Nephron (organoid): ENCODE measurements around the gene MRTFA.

Experiments used
- H3K27ac Mint-ChIP-seq, 3 experiments: 2 replicates each; pipeline ENCODE4 v1.8.0; 2020; ENCODE audit warnings: mixed read lengths in 3 of 3, mild to moderate bottlenecking in 2 of 3, moderate library complexity in 1 of 3
- H3K27me3 Mint-ChIP-seq: 2 replicates; pipeline ENCODE4 v1.8.0; 2021; ENCODE audit warnings: low read depth, mild to moderate bottlenecking, moderate library complexity, mixed read lengths
- H3K36me3 Mint-ChIP-seq: 2 replicates; pipeline ENCODE4 v1.8.0; 2020; ENCODE audit warnings: low read depth, mixed read lengths
- H3K4me1 Mint-ChIP-seq: 2 replicates; pipeline ENCODE4 v1.8.0; 2020; ENCODE audit warnings: mixed read lengths
- H3K4me3 Mint-ChIP-seq, 3 experiments: 2 replicates each; pipeline ENCODE4 v1.8.0; 2020; ENCODE audit warnings: mild to moderate bottlenecking in 3 of 3, mixed read lengths in 3 of 3, moderate library complexity in 2 of 3
- H3K9me3 Mint-ChIP-seq: 2 replicates; pipeline ENCODE4 v1.8.0; 2020; ENCODE audit warnings: mixed read lengths
- TF ChIP-seq, protein P1 (sequence below), 3 experiments: fragments of 200-600 bp; sonication (generic); IDR thresholded peaks; one replicate each; pipeline ENCODE4 v1.5.0; 2021; ENCODE audit warnings: antibody characterized with exemption in 3 of 3; ENCODE audit not compliant: unreplicated experiment in 3 of 3

The MRTFA gene

DNA sequence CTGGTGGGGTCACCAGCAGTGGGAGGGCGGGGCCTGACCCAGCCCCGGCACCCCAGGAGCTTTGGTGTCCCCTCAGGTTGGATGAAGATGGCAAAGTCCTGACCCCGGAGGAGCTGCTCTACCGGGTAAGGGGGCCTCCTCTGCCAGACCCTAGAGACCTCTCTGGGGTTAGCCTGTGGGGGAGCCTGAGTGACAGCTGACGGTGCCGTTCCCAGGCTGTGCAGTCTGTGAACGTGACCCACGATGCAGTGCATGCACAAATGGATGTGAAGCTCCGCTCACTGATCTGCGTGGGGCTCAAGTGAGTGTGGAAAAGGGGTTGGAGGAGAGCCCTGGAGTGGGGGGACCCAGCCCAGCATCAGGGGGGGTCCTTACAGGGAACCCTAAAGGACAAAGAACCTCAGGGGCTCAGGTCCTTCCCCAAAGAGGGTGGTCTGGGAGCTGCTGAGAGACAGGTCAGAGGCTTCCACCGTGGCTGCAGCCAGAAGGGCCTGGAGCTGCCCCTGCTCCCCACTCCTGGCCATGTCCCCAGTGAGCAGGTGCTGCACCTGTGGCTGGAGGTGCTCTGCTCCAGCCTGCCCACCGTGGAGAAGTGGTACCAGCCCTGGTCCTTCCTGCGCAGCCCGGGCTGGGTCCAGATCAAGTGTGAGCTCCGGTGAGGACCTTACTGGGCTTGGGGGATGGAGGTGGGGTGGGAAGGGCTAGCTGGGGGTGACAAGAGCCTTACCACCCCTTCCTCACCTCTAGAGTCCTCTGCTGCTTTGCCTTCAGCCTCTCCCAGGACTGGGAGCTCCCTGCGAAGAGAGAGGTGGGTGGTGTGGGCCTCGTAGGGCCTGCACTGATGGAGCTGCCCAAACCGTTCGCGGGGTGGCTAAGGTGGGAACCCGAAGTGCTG lies 227.6 kb downstream of the MRTFA start:
- Mint-ChIP-seq H3K36me3 (peaks cover 27% of the 10 kb centered on the region), H3K4me3 (no peak overlapping the region), H3K27ac (no peak overlapping the region), H3K27me3 (no peaks in the 10 kb centered on the region), H3K4me1 (peaks cover 8% of the 10 kb centered on the region), H3K9me3 (no peaks in the 10 kb centered on the region)
- TF ChIP-seq, protein P1, sequence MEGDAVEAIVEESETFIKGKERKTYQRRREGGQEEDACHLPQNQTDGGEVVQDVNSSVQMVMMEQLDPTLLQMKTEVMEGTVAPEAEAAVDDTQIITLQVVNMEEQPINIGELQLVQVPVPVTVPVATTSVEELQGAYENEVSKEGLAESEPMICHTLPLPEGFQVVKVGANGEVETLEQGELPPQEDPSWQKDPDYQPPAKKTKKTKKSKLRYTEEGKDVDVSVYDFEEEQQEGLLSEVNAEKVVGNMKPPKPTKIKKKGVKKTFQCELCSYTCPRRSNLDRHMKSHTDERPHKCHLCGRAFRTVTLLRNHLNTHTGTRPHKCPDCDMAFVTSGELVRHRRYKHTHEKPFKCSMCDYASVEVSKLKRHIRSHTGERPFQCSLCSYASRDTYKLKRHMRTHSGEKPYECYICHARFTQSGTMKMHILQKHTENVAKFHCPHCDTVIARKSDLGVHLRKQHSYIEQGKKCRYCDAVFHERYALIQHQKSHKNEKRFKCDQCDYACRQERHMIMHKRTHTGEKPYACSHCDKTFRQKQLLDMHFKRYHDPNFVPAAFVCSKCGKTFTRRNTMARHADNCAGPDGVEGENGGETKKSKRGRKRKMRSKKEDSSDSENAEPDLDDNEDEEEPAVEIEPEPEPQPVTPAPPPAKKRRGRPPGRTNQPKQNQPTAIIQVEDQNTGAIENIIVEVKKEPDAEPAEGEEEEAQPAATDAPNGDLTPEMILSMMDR (IDR thresholded peaks at IDR 0.05; ENCODE audit: unreplicated experiment in 3 of 3), result no peak

DNA sequence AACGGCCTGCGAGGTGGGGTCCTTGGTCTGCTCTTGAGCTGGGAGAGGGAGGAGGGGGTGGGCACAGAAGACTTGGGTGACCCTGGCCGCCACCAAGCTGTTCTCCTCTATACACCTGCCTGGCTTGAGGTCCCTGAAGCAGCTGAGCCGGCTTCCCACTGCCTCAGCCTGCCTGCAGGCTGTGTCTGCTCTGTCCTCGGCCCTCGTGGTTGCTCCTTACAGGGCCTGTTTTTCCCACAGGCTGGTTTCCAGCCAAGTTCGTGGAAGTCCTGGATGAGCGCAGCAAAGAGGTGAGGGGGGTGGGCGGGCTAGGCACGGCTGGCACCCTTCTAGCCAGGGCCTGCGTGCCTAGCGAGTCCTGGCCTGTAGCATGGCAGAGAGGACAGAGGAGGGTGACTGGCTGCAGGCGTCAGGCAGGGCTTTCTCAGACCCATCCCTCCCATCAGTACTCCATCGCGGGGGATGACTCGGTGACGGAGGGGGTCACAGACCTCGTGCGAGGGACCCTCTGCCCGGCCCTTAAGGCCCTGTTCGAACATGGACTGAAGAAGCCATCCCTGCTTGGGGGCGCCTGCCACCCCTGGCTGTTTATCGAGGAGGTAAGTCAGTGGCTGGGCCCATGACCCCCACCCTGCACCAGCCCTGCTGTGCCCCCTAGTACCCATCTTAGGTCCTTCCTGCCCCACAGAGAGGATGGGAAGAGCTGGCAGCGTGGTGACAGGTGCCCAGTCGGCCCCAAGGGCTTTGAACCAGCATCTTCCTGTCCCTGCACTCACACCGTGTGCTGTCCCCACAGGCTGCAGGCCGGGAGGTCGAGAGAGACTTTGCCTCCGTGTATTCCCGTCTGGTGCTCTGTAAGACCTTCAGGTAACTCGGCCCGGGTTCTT lies 228.4 kb downstream of the MRTFA start:
- Mint-ChIP-seq H3K27me3 (peaks cover 3% of the 10 kb centered on the region), H3K9me3 (no peaks in the 10 kb centered on the region), H3K4me1 (peaks cover 14% of the 10 kb centered on the region), H3K27ac (no peak overlapping the region), H3K36me3 (peaks cover 33% of the 10 kb centered on the region), H3K4me3 (no peak overlapping the region)
- TF ChIP-seq, protein P1 (IDR thresholded peaks at IDR 0.05; ENCODE audit: unreplicated experiment in 3 of 3), result no peak

DNA sequence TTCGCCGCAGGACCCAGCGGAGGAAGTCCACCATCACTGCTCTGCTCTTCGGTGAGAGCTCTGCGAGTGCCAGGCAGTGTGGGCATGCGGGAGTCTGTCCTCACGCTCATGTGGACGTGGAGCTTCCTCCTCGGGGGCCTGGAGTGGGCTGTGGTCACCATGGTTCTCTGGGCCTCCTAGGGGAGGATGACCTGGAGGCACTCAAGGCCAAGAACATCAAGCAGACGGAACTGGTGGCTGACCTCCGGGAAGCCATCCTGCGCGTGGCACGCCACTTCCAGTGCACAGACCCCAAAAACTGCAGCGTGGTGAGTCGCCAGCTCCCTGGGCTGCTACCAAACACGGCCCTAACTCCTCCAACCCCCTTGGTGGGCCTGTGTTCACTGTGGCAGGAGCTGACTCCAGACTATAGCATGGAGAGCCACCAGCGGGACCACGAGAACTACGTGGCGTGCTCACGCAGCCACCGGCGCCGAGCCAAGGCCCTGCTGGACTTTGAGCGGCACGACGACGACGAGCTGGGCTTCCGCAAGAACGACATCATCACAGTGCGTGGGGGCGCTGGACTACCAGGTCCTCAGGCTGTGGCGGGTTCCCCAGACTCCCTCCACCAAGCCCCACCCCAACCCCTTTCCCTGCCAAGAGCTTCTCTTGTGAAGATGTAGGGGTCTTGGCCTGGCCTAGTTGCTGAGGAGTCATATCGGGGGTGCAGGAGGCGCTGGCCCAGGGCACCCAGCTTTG lies 229.3 kb downstream of the MRTFA start:
- TF ChIP-seq, protein P1 (IDR thresholded peaks at IDR 0.05; ENCODE audit: unreplicated experiment in 3 of 3), result no peak

DNA sequence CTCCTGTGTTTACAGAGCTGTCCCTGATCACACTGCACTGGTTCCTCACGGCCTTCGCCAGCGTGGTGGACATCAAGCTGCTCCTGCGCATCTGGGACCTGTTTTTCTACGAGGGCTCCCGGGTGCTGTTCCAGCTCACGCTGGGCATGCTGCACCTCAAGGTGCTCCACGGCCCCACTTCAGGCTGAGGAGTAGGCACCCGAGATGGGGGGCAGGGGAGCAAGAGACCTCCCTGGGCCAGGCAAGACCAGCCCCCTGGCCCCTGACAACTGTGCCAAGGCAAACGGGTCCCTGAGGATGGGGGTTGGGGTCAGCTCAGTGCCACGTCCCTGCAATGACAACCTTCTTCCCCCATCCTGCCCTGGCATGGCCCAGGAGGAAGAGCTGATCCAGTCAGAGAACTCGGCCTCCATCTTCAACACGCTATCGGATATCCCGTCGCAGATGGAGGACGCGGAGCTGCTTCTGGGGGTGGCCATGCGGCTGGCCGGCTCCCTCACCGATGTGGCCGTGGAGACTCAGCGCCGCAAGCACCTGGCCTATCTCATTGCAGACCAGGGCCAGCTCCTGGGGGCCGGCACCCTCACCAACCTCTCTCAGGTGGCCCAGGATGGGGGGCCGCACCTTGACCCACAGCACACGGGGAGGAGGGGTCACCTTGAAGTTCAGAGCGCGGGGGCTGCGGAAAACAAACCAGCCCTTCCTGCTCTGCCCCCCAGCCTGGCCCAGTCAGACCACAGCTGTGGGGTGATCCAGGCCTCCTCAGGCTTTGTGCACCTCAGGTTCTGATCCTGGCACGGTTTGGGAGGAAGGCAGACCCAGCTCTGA lies 230.2 kb downstream of the MRTFA start:
- peaks cover 33% of the 10 kb centered on the region for H3K36me3 Mint-ChIP-seq
- H3K9me3 Mint-ChIP-seq, result no peaks in the 10 kb centered on the region
- TF ChIP-seq, protein P1 (IDR thresholded peaks at IDR 0.05; ENCODE audit: unreplicated experiment in 3 of 3), result no peak
- no peak overlapping the region for H3K27ac Mint-ChIP-seq
- no peak overlapping the region for H3K4me3 Mint-ChIP-seq
- peaks cover 3% of the 10 kb centered on the region for H3K27me3 Mint-ChIP-seq
- peaks cover 12% of the 10 kb centered on the region for H3K4me1 Mint-ChIP-seq

More for the DNA sequence above, 229.3 kb downstream of the MRTFA start:
- H3K36me3 Mint-ChIP-seq, result peaks cover 34% of the 10 kb centered on the region
- no peaks in the 10 kb centered on the region for H3K9me3 Mint-ChIP-seq
- no peak overlapping the region for H3K4me3 Mint-ChIP-seq
- H3K27ac Mint-ChIP-seq, result no peak overlapping the region
- H3K4me1 Mint-ChIP-seq, result peaks cover 12% of the 10 kb centered on the region
- H3K27me3 Mint-ChIP-seq, result peaks cover 3% of the 10 kb centered on the region
